Breast epithelium (tissue), 4 donors: ENCODE results near the gene VPS11. TPM values are rescaled to one million over a fixed set of nuclear protein-coding genes. Genes with fewer than 3 reads are reported as not detected.

ENCODE experiments used
- DNase-seq, 2 donors: peaks; one replicate each; pipeline ENCODE4 v3.0.0-alpha.2; 2019; ENCODE audit warnings: low spot score in 2 of 2
- H3K27ac ChIP-seq, 2 donors: fragments of 200-600 bp; sonication (generic) in 1 of 2; one replicate each; pipeline ENCODE4 v1.5.1; 2016 to 2019; ENCODE audit warnings: mild to moderate bottlenecking in 1 of 2
- H3K27me3 ChIP-seq, 2 donors: fragments of 200-600 bp; sonication (generic) in 1 of 2; one replicate each; pipeline versions ENCODE4 v1.5.1 to v1.6.0; 2017 to 2019; ENCODE audit warnings: control low read depth in 1 of 2, mild to moderate bottlenecking in 1 of 2
- H3K36me3 ChIP-seq: fragments of 200-600 bp; one replicate; pipeline ENCODE4 v1.5.1; 2019
- H3K4me1 ChIP-seq, 2 donors: fragments of 200-600 bp; sonication (generic); one replicate each; pipeline ENCODE4 v1.5.1; 2016 to 2019; ENCODE audit warnings: control low read depth in 1 of 2
- H3K4me3 ChIP-seq, 3 donors: fragments of 200-600 bp; sonication (generic); 1 replicate in 2 of 3; 2 replicates in 1 of 3; pipeline ENCODE4 v1.5.1; 2016 to 2019; ENCODE audit warnings: mild to moderate bottlenecking in 3 of 3, moderate library complexity in 2 of 3
- H3K9me3 ChIP-seq, 2 donors: fragments of 200-600 bp; sonication (generic) in 1 of 2; one replicate each; pipeline ENCODE4 v1.5.1; 2016 to 2019; ENCODE audit warnings: control low read depth in 1 of 2
- CTCF ChIP-seq, 3 donors: fragments of 450-650 bp; IDR thresholded peaks; one replicate each; pipeline ENCODE4 v1.5.1; 2016 to 2017; ENCODE audit warnings: antibody characterized with exemption in 3 of 3, mild to moderate bottlenecking in 3 of 3, moderate library complexity in 3 of 3
- POLR2A ChIP-seq: fragments of 450-650 bp; IDR thresholded peaks from one replicate; pipeline ENCODE4 v1.6.1; 2016; ENCODE audit warnings: antibody characterized with exemption, mild to moderate bottlenecking, moderate library complexity
- POLR2AphosphoS5 ChIP-seq, 3 donors: sonication (generic); formaldehyde crosslinking; IDR thresholded peaks; one replicate each; pipeline ENCODE4 v1.6.1; 2017; ENCODE audit warnings: antibody characterized with exemption in 3 of 3
- intact Hi-C: fragments of 100-400 bp; cut with DNase I; formaldehyde crosslinking; loops from one replicate; pipeline ENCODE4 v1.15.1; 2023; ENCODE audit warnings: low total_unique reads
- total RNA-seq, 3 donors: library from RNA; depleted of rRNA; stranded (reverse); fragments of >200 nt; gene quantifications; one replicate each; pipeline ENCODE4 v1.1.0, GENCODE V29; 2016

VPS11 gene
- total RNA-seq, 3 donors from 2014 or later, result 38.0 to 53.9 (median 46.6) TPM

GRCh38 chr11:119130662-119131061 is 63.0 kb downstream of the VPS11 start:
- intact Hi-C loops, result no loop called here
- no peak for TF ChIP-seq POLR2A
- no peak for TF ChIP-seq POLR2AphosphoS5 (IDR thresholded peaks at IDR 0.05)
- TF ChIP-seq CTCF (IDR thresholded peaks at IDR 0.05), result no peak
- no peak for DNase-seq

More at GRCh38 chr11:119130662-119131061, 63.0 kb downstream of the VPS11 start:
- Histone ChIP-seq H3K36me3 (no peaks in the 10 kb centered on the region), H3K4me1 (no peaks in the 10 kb centered on the region), H3K4me3 (no peak overlapping the region), H3K9me3 (no peaks in the 10 kb centered on the region), H3K27ac (no peak overlapping the region), H3K27me3 (no peaks in the 10 kb centered on the region)

Other genes starting within 250 kb of the VPS11 start
- gene CXCR5, start 183.9 kb upstream of the VPS11 start, total RNA-seq, result not detected
- gene BCL9L, start 141.9 kb upstream of the VPS11 start, total RNA-seq, result 10 to 100 TPM; 13.2 to 15.4 (median 13.3) TPM
- not detected for gene UPK2, start 111.5 kb upstream of the VPS11 start, total RNA-seq
- not detected for gene FOXR1, start 96.1 kb upstream of the VPS11 start, total RNA-seq
- 10 to 100 TPM; 42.9 to 75.4 (median 71.1) TPM for gene CENATAC, start 69.7 kb upstream of the VPS11 start, total RNA-seq
- gene RPS25, start 49.5 kb upstream of the VPS11 start, total RNA-seq, result 1,000 to 10,000 TPM; 1,984 to 3,403 (median 2,926) TPM
- 10 to 100 TPM; 52.6 to 63.7 (median 60.0) TPM for gene TRAPPC4, start 49.1 kb upstream of the VPS11 start, total RNA-seq
- 10 to 100 TPM; 21.8 to 25.9 (median 25.3) TPM for gene SLC37A4, start 36.9 kb upstream of the VPS11 start, total RNA-seq
- gene HYOU1, start 10.6 kb upstream of the VPS11 start, total RNA-seq, result 10 to 100 TPM; 37.0 to 73.7 (median 57.5) TPM
- gene HMBS, start 17.1 kb downstream of the VPS11 start, total RNA-seq, result 10 to 100 TPM in 1 of 3 donors, 1 to 10 TPM in 2; 5.6 to 21.6 (median 8.9) TPM
- 10 to 100 TPM; 18.4 to 32.5 (median 27.2) TPM for gene DPAGT1, start 34.0 kb downstream of the VPS11 start, total RNA-seq
- 1 to 10 TPM; 5.1 to 6.9 (median 6.3) TPM for gene C2CD2L, start 39.5 kb downstream of the VPS11 start, total RNA-seq
- 10 to 100 TPM; 17.9 to 29.6 (median 29.2) TPM for gene HINFP, start 53.8 kb downstream of the VPS11 start, total RNA-seq
- under 1 TPM in 1 of 3 donors, not detected in 2; 0.16 TPM for gene ABCG4, start 81.2 kb downstream of the VPS11 start, total RNA-seq
- gene NLRX1, start 100.9 kb downstream of the VPS11 start, total RNA-seq, result 10 to 100 TPM; 11.5 to 16.1 (median 13.3) TPM
- 1 to 10 TPM in 2 of 3 donors, under 1 TPM in 1; 0.32 to 2.6 (median 1.2) TPM for gene NHERF4, start 117.7 kb downstream of the VPS11 start, total RNA-seq
- gene CBL, start 138.5 kb downstream of the VPS11 start, total RNA-seq, result 10 to 100 TPM; 13.1 to 17.0 (median 14.3) TPM
- 1,000 to 10,000 TPM in 1 of 3 donors, 100 to 1,000 TPM in 2; 170 to 1,725 (median 408) TPM for gene MCAM, start 249.3 kb downstream of the VPS11 start, total RNA-seq